SK-N-MC (cell line): ENCODE data around the gene TMEM119.

Experiments used
- EZH2 ChIP-seq: fragments of 200-600 bp; sonication (generic); IDR thresholded peaks from one replicate; pipeline ENCODE4 v1.6.1; 2017; ENCODE audit warnings: antibody characterized with exemption
- POLR2AphosphoS5 ChIP-seq: IDR thresholded peaks from 2 replicates; pipeline ENCODE4 v1.6.1; 2012; ENCODE audit warnings: mild to moderate bottlenecking, low read depth, low read length, borderline replicate concordance

- TF ChIP-seq POLR2AphosphoS5 = no peak
- TF ChIP-seq EZH2 = no peak
Measured at GRCh38 chr12:108578813-108579212, 19.1 kb downstream of the TMEM119 start.
